ENCODE data around the gene PSKH1.

Gene PSKH1

GRCh38 chr16:67963662-67964321 lies 70.7 kb downstream of the PSKH1 start:
- TF ChIP-seq NFIC (IDR thresholded peaks at IDR 0.05) (peak; percentile 48; the same call in 1 of the 2 replicates), TAF1 (IDR thresholded peaks at IDR 0.05; ENCODE audit: low read depth) (no peak)

DNA sequence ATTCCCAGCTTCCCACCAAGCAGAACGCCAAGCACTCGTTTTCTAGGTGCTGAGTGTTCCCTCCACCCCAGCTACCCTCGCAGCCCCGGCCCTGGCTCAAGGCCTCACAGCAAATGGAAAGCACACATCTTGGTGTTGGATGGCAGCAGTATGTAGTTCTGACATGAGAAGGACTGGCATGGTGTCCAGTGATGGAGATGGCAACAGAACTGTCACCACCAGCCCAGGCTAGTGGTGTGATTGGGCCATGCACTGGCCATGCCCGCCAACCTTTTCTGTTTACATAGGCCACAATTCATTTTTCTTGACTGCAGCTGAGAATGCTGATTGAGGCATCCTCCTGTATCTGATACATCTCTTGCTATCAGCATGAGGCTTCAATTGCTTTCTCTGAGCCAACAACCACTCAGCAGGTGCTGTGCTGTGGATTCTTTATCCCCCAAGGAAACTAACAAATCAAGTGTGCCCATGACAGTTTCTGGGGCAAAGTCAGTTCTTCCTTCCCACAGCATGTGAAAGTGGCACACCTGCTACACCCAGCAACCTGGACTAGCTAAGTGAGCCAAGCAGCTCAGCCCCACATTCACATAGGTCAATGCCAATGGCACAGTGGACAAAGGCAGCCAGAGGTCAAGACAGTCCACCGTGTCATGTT lies 71.5 kb downstream of the PSKH1 start:
- TF ChIP-seq CEBPB (IDR thresholded peaks at IDR 0.05) (no peak), NFIC (IDR thresholded peaks at IDR 0.05) (no peak), TAF1 (IDR thresholded peaks at IDR 0.05; ENCODE audit: low read depth) (no peak), EP300 (IDR thresholded peaks at IDR 0.05; ENCODE audit: borderline replicate concordance) (no peak), FOXM1 (IDR thresholded peaks at IDR 0.05; ENCODE audit: borderline replicate concordance, low read depth) (no peak), RAD21 (IDR thresholded peaks at IDR 0.05; ENCODE audit: low read depth) (no peak), MAX (IDR thresholded peaks at IDR 0.05) (no peak), CREB1 (IDR thresholded peaks at IDR 0.05; ENCODE audit: low read depth) (no peak), ZBTB7A (IDR thresholded peaks at IDR 0.05; ENCODE audit: low read depth) (no peak), TCF12 (IDR thresholded peaks at IDR 0.05; ENCODE audit: low read depth) (no peak), EGR1 (IDR thresholded peaks at IDR 0.05) (no peak), TEAD4 (IDR thresholded peaks at IDR 0.05) (no peak), YY1 (IDR thresholded peaks at IDR 0.05; ENCODE audit: low read depth) (no peak)
- TF ChIP-seq, protein P1, sequence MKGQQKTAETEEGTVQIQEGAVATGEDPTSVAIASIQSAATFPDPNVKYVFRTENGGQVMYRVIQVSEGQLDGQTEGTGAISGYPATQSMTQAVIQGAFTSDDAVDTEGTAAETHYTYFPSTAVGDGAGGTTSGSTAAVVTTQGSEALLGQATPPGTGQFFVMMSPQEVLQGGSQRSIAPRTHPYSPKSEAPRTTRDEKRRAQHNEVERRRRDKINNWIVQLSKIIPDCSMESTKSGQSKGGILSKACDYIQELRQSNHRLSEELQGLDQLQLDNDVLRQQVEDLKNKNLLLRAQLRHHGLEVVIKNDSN (IDR thresholded peaks at IDR 0.05), result no peak
- TF ChIP-seq, protein P2, sequence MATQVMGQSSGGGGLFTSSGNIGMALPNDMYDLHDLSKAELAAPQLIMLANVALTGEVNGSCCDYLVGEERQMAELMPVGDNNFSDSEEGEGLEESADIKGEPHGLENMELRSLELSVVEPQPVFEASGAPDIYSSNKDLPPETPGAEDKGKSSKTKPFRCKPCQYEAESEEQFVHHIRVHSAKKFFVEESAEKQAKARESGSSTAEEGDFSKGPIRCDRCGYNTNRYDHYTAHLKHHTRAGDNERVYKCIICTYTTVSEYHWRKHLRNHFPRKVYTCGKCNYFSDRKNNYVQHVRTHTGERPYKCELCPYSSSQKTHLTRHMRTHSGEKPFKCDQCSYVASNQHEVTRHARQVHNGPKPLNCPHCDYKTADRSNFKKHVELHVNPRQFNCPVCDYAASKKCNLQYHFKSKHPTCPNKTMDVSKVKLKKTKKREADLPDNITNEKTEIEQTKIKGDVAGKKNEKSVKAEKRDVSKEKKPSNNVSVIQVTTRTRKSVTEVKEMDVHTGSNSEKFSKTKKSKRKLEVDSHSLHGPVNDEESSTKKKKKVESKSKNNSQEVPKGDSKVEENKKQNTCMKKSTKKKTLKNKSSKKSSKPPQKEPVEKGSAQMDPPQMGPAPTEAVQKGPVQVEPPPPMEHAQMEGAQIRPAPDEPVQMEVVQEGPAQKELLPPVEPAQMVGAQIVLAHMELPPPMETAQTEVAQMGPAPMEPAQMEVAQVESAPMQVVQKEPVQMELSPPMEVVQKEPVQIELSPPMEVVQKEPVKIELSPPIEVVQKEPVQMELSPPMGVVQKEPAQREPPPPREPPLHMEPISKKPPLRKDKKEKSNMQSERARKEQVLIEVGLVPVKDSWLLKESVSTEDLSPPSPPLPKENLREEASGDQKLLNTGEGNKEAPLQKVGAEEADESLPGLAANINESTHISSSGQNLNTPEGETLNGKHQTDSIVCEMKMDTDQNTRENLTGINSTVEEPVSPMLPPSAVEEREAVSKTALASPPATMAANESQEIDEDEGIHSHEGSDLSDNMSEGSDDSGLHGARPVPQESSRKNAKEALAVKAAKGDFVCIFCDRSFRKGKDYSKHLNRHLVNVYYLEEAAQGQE (IDR thresholded peaks at IDR 0.05; ENCODE audit: low read depth), result no peak

GRCh38 chr16:67965668-67966548 lies 72.9 kb downstream of the PSKH1 start:
- TF ChIP-seq RAD21 (IDR thresholded peaks at IDR 0.05; ENCODE audit: low read depth), result no peak
- TF ChIP-seq, protein P1 (IDR thresholded peaks at IDR 0.05), result no peak
- TF ChIP-seq FOXM1 (IDR thresholded peaks at IDR 0.05; ENCODE audit: borderline replicate concordance, low read depth), result no peak
- TF ChIP-seq ZBTB7A (IDR thresholded peaks at IDR 0.05; ENCODE audit: low read depth), result no peak
- TF ChIP-seq TCF12 (IDR thresholded peaks at IDR 0.05; ENCODE audit: low read depth), result no peak
- no peak for TF ChIP-seq CREB1 (IDR thresholded peaks at IDR 0.05; ENCODE audit: low read depth)
- no peak for TF ChIP-seq NFIC (IDR thresholded peaks at IDR 0.05)
- no peak for TF ChIP-seq EP300 (IDR thresholded peaks at IDR 0.05; ENCODE audit: borderline replicate concordance)
- TF ChIP-seq, protein P2 (IDR thresholded peaks at IDR 0.05; ENCODE audit: low read depth), result no peak
- TF ChIP-seq TAF1 (IDR thresholded peaks at IDR 0.05; ENCODE audit: low read depth), result no peak
- no peak for TF ChIP-seq EGR1 (IDR thresholded peaks at IDR 0.05)
- no peak for TF ChIP-seq CEBPB (IDR thresholded peaks at IDR 0.05)
- no peak for TF ChIP-seq TEAD4 (IDR thresholded peaks at IDR 0.05)
- TF ChIP-seq YY1 (IDR thresholded peaks at IDR 0.05; ENCODE audit: low read depth), result no peak
- TF ChIP-seq MAX (IDR thresholded peaks at IDR 0.05), result no peak

GRCh38 chr16:67966549-67967182 lies 73.6 kb downstream of the PSKH1 start:
- TF ChIP-seq TEAD4 (IDR thresholded peaks at IDR 0.05) (no peak), FOXM1 (IDR thresholded peaks at IDR 0.05; ENCODE audit: borderline replicate concordance, low read depth) (no peak), TCF12 (IDR thresholded peaks at IDR 0.05; ENCODE audit: low read depth) (no peak), CEBPB (IDR thresholded peaks at IDR 0.05) (no peak), EP300 (IDR thresholded peaks at IDR 0.05; ENCODE audit: borderline replicate concordance) (no peak), CREB1 (IDR thresholded peaks at IDR 0.05; ENCODE audit: low read depth) (no peak), MAX (IDR thresholded peaks at IDR 0.05) (no peak), EGR1 (IDR thresholded peaks at IDR 0.05) (no peak), NFIC (IDR thresholded peaks at IDR 0.05) (no peak), RAD21 (IDR thresholded peaks at IDR 0.05; ENCODE audit: low read depth) (no peak), TAF1 (IDR thresholded peaks at IDR 0.05; ENCODE audit: low read depth) (no peak), YY1 (IDR thresholded peaks at IDR 0.05; ENCODE audit: low read depth) (no peak), ZBTB7A (IDR thresholded peaks at IDR 0.05; ENCODE audit: low read depth) (no peak)
- TF ChIP-seq, protein P1 (IDR thresholded peaks at IDR 0.05), result no peak
- TF ChIP-seq, protein P2 (IDR thresholded peaks at IDR 0.05; ENCODE audit: low read depth), result no peak

All from Ishikawa (cell line).